T-helper 1 cell (primary cell): ENCODE data around the gene MAMLD1.

Experiments used
- DNase-seq, 5 donors: peaks; one replicate each; pipeline ENCODE4 v3.0.0-alpha.2; 2012 to 2020

MAMLD1 gene

DNA sequence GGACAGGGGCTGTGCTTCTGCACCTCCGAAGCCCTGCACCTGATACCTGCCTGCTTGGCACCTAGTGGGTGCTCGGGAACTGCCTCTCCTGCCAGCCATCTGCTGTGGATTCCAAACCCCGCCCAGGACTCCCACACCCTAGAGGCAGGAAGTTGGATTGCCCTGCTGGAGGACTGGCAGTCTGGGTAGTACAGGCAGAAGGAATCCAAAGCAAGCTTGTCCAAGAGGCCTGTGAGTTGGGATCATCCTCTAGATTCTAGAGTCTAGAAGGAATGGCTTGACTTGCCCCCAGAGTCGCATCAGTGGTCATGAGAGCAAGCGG, 140.7 kb downstream of the MAMLD1 start:
- DNase-seq = no peak

DNA sequence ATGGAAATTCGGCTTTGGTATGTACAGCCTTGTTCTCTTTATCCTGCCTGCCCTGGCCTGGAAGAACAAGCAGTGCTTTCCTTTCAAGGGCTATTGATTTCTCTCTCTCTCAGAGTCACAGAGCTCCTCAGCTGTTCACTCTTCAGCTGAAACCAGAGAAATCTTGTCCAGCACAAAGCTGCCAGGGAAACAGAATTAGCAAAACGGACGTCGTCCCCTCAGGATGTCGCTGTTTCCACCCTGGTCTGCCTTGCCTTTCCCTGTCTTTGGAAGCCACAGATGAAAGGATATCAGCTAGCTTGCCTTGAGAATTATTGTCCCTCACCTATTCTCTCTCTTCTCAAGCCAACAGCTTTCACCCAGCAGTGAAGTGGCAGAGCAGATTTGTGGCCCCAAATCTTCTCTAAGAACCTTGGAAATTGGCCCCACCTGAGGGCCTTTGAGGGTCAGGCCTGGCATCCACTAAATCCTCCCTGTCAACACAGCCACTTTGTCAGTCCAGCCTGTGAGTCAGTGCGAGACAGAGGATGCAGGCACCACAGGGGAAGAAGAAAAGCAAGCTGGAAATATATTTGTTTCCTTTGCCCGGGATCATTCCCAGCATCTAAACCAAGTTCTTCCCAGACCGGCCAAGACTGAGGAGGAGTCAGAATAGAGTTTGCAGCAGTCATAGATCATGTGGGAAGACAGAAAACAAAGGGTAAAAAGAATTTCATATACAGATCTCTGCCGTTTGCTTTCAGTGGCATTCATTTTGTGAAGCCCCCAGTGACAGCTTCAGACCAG, 141.5 kb downstream of the MAMLD1 start:
- no peak for DNase-seq

DNA sequence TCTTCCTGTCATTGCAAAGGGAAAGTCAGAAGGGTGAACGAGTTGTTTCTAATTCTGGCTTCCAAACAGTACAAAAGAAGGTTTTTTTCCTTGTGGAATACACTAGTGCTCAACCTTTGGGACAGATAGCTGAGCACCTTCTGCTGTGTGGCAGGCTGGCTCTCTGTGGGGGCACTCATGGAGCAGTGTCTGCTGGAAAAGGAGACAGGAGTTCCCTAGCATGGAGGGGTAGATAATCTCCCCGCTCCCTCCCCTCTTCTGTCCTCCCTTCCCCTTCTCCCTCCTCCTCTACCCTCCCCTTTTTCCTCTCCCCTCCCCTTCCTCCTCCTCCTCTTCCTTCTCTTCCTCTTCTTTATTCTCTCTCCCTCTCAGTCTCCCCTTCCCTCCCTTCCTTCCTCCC, 142.9 kb downstream of the MAMLD1 start:
- no peak for DNase-seq

DNA sequence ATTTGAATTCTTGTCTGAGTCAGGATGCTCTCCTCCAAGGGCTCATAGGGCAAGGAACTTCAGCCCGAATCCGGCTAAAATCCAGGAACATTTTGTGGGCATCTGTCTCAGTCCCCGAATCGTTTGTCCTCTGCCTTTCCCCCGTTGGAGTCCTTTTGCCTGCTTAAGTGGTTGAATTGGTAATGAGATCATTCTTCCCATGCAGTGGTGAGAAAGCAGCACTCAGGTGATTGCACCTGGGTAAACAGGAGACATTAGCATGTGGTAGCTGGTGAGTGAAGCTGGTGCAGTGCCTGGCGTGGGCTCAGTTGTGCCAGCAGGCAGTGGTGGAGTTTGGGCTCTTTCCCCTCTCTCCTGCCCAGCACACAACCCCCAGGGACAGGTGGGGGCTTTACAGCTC, 143.4 kb downstream of the MAMLD1 start:
- DNase-seq = no peak

DNA sequence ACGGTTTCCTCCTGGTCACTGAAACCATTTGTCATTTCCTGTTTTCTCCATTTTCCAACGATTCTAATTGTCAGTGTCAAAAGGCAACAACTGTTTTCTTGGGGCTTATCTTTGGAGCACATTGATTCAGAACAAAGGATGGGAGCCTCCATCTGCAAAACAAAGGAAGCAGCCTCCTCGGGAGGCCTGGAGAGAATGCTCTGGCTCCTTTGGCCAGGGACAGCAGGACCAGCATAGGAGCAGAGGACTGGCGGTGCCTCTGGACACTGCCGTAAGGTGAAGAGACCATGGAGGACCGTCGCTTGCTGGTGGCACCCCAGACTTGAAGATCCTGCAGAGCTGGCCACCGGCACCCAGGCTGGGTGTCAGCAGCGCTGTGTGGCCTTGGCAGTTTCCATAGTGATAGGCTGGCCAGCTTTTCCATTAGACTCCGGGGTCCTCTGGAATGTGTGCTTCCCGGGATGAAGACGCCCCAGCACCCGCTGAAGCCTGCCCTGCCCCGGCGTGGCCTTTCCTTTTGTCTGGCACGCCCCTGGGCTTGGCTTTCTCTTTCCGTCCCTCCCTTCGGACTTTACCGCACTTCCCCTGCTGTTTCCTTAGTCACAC, 144.2 kb downstream of the MAMLD1 start:
- DNase-seq = no peak

DNA sequence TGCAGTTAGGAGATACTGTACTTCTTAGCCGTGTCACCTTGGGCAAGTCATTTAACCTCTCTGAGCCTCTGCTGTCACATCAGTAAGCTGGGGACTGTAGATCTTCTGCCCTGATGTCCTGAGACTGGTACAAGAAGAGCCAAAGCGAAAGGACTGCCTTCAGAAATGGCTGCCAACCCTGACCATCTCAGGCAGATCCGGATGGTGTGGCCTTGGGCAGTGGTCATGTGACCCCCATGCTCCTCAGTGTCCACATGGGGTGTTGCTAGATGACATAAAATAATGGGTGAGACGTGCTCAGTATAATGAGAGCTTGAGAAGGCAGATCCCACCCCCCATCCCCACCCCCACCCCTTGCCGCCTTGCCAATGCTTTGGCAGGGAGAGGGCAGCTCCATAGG, 144.9 kb downstream of the MAMLD1 start:
- DNase-seq = no peak

DNA sequence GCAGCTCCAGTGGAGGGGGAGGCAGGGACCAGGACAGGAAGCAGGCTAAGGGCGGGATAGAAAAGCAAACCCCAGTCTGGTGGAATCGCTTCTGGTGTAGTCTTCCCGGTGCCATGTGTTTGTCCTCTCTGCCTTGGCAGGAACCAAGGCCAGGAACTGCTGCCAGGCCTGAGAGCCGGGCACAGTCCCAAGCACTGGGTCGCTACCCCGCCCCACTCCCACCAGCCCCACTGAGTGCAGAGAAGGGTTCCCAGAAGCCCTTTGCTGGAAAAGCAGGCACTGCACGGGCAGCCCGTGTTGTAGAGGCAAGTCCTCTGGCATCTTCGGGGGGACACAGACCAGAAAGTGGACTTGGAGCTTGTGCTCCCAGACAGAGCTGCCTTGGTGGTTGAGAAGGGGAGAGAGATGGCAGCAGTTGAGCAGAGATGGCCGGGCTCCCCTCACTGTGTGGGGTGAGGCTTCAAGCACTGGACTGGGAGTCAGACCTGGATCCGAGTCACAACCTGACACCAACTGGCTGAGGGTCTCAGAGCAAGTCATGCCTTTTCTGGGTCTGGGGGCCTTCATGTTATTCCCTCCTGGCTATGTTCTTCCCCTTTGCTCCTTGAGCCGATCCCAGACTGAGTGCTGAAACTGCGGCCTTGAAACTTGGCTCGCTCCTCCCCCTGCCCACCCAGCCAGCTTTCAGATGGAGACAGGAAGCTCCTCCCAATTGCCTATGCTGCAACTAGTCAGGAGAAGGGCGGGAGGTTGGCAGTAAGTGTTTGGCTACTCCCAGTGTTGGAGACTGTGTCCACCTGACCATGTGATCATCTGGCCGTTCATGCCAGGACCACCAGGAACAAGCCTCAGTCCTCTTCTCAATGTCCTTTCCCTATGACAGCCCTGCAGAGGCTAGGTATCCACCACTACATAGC, 145.6 kb downstream of the MAMLD1 start:
- DNase-seq = no peak

DNA sequence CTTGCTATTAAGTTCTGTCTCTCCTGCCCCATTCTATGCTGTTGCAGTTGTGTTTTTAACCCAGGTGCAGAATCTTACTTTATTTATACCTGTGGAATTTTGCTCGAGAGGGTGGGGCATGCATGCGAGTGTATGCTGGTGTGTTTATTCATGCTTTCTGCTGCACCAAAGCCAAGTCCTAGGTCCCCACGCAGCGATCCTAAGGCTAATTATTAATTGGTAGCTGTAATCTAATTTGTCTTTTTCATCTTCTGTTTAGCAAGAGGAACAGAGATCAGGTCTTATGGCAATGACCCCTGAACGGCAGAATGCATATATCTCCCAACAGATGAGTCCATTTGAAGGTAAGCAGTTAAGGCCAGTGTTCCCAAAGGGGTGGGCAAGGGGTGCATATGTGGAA, 146.6 kb downstream of the MAMLD1 start:
- DNase-seq = no peak

DNA sequence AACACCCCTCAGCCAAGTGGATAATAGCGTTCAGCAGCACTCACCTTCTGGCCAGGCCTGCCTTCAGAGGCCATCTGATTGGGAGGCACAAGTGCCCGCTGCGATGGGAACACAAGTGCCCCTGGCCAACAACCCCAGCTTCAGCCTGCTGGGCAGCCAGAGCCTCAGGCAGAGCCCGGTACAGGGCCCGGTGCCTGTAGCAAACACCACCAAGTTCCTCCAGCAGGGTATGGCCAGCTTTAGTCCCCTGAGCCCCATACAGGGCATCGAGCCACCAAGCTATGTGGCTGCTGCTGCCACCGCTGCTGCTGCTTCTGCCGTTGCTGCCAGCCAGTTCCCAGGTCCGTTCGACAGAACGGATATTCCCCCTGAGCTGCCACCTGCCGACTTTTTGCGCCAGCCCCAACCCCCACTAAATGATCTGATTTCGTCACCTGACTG, 149.4 kb downstream of the MAMLD1 start:
- DNase-seq = no peak

DNA sequence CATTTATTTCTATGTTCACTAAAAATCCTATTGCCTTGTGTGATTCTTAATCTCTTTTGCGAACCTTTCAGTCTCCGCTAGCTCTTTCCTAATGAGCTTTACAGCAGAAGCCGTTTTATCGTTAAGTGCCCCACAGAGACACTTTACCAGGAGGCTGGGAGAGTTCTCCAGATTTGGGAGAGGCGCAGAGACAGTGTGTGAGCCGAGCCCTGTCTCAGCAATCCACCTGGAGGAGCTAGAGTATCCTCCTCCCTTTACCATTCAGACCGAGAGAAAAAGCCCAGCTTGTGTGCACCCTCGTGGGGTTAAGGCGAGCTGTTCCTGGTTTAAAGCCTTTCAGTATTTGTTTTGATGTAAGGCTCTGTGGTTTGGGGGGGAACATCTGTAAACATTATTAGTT, 150.4 kb downstream of the MAMLD1 start:
- no peak for DNase-seq

DNA sequence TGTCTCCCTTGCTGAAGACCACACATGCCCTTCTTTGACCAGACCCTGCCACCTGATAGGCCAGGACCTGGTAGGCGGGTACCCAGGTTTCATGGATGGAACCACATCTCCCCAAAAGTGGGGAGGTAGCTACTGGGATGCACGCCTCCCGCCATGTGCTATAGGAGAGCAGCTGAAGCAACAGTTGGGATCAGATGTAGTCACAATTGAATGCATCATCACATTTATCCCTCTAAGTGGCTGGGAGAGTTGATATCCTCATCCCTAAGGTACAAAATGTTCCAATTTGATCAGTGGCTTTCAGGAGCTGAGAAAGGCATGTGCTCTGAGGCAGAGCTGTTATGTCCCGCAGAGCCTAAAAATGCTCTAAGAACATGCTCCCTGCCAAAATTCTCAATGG, 151.3 kb downstream of the MAMLD1 start:
- DNase-seq = no peak

DNA sequence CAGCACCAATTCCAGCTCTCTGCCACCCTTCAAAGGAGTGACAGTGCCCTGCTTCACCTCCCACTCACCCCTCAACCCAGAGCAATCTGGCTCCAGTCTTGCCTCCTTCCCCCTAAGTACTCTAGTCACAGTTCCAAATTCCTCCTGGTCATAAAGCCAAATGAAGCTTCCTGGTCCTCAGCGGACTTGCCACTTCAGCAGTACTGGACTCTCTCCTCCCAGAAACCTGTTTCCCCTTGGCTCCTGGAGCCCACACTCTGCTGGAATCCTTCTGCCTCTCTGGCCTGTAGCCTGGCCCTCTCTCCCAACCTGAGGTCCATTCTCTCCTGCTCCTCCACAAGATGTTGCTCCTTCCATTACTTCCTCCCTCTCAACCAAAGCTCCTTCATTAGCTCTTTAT, 152.7 kb downstream of the MAMLD1 start:
- no peak for DNase-seq

DNA sequence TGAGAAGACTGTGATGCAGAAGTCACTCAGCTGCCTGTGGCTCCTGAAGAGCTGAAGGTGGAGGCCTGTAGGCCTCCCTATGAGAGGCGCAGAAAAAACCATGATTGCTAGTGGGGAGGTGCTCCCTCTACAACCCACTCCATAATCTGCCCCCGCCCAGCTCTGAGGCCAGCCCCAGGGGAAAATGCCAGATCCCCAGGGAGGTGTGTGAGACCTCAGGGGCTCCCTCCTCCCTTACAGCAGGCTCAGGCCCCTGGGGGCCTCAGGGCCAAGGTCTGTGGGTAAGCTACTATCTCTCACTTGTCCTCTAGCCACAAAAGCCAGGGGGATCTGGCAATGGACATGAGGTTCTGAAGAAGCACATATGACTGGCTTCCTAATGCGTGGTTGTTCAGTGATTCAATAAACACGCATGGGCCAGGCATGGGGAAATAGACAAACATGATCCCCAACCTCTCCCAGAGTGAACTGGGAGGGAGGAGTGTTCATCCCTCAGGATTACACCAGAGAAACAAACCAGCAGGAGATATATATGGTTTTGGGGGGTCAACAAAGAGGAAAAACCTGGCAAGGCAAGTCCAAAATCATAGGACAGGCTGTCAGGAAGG, 154.3 kb downstream of the MAMLD1 start:
- no peak for DNase-seq

DNA sequence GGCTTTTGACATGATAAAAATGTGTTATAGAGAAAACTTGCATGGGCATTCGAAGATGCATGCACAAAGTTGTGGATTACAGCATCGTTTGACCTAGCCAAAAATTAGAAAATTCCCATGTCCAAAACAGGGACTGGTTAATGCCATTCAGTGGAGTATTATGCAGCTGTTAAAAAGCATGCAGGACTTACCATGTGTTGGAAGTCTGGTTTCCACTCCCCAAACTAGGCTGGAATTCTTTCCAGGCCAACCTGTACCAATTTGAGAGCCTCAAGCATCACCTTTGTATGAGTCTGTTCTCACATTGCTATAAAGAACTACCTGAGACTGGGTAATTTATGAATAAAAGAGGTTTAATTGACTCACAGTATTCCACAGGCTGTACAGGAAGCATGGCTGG, 159.4 kb downstream of the MAMLD1 start:
- no peak for DNase-seq

DNA sequence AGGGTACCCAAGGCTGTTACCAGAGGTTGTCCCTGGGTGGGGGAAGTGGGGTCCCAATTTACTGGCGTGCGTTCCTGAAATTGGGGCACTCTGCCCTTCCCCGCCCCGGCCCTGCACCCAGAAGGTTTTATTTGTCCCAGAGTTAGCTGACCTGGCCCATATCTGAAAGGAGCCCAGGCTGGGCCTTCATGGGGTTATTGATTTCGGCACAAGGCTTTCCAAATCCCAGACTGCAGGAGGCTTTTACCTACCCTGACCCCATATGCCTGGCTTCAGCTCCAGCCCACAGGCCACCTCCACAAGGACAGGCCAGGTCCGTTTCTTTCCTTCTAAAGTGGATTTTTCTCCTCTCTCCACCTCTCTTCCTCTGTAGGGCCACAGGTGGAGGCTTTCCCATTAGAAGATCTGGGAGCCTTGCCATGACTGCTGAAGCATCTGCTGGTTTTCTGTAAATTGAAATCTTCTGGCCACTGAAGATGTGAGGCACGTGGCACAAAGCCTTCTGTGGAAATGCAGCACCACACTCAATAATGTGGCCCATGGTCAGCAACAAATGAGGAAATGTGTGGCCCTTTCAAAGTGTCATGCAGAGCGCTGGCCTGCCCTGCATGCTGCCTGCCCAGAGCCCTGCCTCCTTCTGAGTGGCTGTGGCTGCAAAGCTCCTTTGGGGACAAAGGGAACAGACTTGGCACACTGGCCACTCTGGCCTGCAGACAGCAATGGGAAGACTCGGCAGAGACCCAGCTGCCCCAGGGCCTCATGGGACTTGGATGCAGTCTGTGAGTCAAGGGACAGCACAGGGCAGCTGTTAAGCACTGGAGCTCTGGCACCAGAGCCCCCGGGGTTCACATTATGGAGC, 162.2 kb downstream of the MAMLD1 start:
- no peak for DNase-seq

DNA sequence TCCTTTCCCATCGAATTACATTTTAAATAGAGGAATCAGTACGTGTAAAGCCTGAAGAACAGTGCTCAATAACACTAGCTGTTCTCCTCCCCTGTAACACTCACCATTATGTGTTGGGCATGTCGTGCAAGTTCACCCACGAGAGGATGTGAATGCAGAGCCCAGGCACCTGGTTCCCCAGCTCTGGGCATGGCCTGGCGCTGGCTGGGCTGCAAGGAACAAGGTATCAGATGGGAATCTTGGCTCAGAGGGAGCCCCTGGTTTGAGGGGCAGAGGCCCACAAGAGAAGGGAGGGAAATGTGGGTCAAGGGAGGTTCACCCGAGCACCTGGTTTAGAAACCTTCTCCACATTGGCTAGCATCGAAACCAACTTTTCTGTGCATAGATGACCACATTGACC, 163.6 kb downstream of the MAMLD1 start:
- no peak for DNase-seq

DNA sequence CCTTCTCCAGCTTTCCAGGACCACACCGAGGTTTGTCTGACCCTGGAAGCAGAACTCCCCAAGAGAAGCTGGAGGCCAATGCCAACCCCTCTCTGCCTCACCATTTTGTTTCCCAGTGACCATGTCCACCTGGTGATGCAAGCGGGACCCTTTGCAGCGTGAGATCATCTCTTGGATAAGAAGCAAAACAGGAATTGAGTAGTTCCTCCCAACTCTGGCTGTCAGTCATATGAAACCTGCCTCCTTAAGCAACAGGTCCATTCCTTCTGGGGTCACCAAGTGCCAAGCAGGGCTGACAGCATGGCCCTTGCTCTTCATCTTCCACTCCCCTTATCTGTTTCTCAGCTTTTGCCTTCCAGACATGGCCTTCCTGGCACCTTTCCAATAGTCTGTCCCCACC, 164.0 kb downstream of the MAMLD1 start:
- DNase-seq = no peak

DNA sequence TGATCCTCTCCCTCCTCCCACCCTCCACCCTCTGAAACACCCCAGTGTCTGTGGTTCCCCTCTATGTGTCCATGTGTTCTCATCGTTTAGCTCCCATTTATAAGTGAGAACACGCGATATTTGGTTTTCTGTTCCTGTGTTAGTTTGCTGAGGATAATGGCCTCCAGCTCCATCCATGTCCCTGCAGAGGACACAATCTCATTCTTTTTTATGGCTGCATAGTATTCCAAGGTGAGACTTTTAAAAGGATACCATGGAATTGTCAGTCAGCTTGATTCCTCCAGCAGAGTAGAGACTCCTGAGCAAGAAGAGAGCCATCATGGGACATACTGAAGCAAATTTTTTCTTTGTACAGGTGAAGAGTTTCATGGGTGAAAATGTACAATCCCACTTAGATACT, 166.5 kb downstream of the MAMLD1 start:
- no peak for DNase-seq

DNA sequence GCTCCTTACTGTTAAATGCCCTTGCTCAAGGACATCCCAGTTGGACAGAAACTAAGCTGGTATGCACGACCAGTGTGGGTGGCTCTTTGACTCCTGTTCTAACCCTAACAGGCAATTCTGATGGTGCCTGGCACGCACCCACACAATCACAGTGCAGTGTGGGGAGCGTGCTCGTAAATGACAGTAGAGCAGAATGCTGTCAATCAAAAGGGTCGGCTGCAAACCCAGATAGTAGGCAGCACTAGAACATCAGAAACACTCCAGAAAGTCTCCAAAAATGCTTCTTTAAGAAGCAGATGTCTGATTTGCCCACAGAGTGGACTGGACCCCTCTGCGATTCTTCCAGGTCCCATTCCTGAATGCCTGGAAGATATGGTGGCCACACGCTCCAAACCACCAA, 167.7 kb downstream of the MAMLD1 start:
- no peak for DNase-seq

DNA sequence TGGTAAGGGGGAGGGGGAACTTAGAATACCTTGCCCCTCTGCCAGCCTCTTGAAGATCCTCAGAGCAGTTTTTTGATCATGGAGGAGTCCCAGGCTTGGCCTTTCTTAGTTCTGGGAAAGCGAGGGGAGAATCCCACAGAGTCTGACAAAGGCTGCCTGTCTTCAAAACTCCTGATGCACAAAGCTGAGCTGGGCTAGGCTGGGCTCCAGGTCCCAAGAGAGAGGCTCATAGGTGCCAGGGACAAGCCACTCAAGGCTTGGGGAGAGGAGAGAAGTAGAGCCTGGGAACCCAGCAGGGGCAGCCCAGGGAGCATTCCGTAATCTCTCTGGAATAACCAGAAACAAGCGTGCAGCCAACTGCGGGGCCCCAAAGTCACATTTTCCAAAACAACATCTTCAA, 168.3 kb downstream of the MAMLD1 start:
- DNase-seq = no peak

DNA sequence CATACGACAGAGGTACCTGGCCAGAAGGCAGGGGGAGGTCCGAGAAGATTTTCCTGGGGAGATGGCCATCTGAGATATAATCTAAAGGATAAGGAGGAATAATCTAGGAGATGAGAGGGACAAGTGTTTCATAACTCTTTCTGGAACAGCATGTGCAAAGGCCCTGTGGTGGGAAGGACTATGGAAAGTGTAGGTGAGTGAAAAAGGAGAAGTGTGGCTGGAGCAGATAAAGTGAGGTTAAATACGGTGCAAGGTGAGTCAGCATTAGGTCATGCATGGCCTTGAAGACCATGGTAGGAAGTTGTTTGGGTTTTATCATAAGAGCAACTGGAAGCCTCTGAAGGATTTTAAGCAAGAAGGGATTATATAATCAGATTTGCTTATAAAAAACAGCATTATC, 170.7 kb downstream of the MAMLD1 start:
- DNase-seq = no peak

DNA sequence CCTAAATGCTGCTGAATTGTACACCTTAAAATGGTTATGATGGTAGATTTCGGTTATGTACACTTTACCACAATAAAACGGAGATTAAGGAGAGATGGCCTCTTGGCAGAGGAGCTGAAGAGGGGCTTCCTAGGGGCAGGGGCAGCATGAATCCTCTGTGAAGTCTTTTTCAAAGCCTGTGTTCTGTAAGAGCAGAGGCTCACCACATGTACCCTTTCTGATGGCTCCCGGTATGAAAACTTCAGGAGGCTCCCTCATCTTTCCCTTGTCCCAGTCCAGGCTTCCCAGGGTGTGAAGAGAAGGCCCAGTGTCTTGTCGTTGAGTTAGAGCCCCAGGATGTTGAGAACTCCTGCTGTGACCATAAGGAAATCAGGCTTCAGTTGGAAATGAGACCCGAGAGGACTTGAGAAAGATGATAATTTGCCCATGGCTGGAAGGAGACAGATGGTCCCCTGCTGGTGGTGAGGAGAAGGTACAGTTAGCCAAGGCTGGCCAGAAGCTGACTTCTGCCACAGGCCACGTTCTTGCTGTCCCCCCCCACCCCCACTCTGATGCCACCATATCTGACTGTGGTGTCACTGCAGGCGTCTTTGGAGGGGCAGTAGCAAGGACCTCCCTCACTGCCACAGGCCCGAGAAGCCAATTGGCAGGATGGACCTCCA, 173.5 kb downstream of the MAMLD1 start:
- DNase-seq = no peak
